ENCODE measurements around the gene ADGRL1. TPM values are rescaled to one million over a fixed set of nuclear protein-coding genes. Genes with fewer than 3 reads are reported as not detected.
A peak's percentile ranks its signal among the peaks of the same experiment; 100 is the strongest.
"Not testable (repeated sequence)": the region's sequence is repeated elsewhere in the genome, so short reads cannot be mapped to it uniquely, and the experiment has no call there.

ADGRL1 gene
- total RNA-seq, 2 donors from 2014 or later: 70.8 to 82.6 TPM

GRCh38 chr19:14198384-14199376, 7.3 kb downstream of the ADGRL1 start:
- TF ChIP-seq CTCF (conservative IDR thresholded peaks at IDR 0.05): peak; percentile 52
- Histone ChIP-seq H3K9me3 (ENCODE audit: control insufficient read depth, low read length) (no peaks in the 10 kb centered on the region), H3K9ac (ENCODE audit: extremely low read depth, low read length, poor library complexity, severe bottlenecking) (no peak overlapping the region), H3K27ac (ENCODE audit: low read depth, low read length) (no peak overlapping the region), H3K36me3 (ENCODE audit: control insufficient read depth, insufficient read depth, low read length) (no peaks in the 10 kb centered on the region), H3K4me3 (ENCODE audit: low read length) (no peak overlapping the region), H3K4me1 (ENCODE audit: control insufficient read depth, insufficient read depth, low read length) (no peaks in the 10 kb centered on the region), H3K27me3 (ENCODE audit: control insufficient read depth, insufficient read depth, low read length, poor library complexity, severe bottlenecking) (no peaks in the 10 kb centered on the region)
- Mint-ChIP-seq H3K27ac (no peak overlapping the region), H3K36me3 (ENCODE audit: low read depth) (peaks cover 9% of the 10 kb centered on the region), H3K4me3 (no peak overlapping the region), H3K9me3 (no peaks in the 10 kb centered on the region), H3K4me1 (no peaks in the 10 kb centered on the region), H3K27me3 (ENCODE audit: insufficient read depth) (no peaks in the 10 kb centered on the region)
- WGBS, 2 experiments (ENCODE audit: insufficient coverage in 1 of 2, insufficient read length in 1 of 2): 88 to 91% methylated on average over 15 to 18 of the region's 18 CpGs
- DNase-seq: peak; percentile 60

- H3K9me3 ChIP-seq (ENCODE audit: control insufficient read depth, low read length): no peaks in the 10 kb centered on the region
- Mint-ChIP-seq H3K27me3 (ENCODE audit: insufficient read depth) (no peaks in the 10 kb centered on the region), H3K9me3 (no peaks in the 10 kb centered on the region), H3K4me3 (no peak overlapping the region), H3K36me3 (ENCODE audit: low read depth) (peaks cover 9% of the 10 kb centered on the region), H3K27ac (no peak overlapping the region), H3K4me1 (no peaks in the 10 kb centered on the region)
- DNase-seq: peak; percentile 24
- H3K4me1 ChIP-seq (ENCODE audit: control insufficient read depth, insufficient read depth, low read length): no peaks in the 10 kb centered on the region
- WGBS, 2 experiments (ENCODE audit: insufficient coverage in 1 of 2, insufficient read length in 1 of 2): 93 to 100% methylated on average over 1 to 5 of the region's 5 CpGs
- no peak overlapping the region for H3K27ac ChIP-seq (ENCODE audit: low read depth, low read length)
- TF ChIP-seq CTCF (conservative IDR thresholded peaks at IDR 0.05): no peak
- no peaks in the 10 kb centered on the region for H3K27me3 ChIP-seq (ENCODE audit: control insufficient read depth, insufficient read depth, low read length, poor library complexity, severe bottlenecking)
- no peak overlapping the region for H3K9ac ChIP-seq (ENCODE audit: extremely low read depth, low read length, poor library complexity, severe bottlenecking)
- no peaks in the 10 kb centered on the region for H3K36me3 ChIP-seq (ENCODE audit: control insufficient read depth, insufficient read depth, low read length)
- H3K4me3 ChIP-seq (ENCODE audit: low read length): no peak overlapping the region
Measured at GRCh38 chr19:14197882-14198281, 8.1 kb downstream of the ADGRL1 start.

GRCh38 chr19:14197288-14197687, 8.7 kb downstream of the ADGRL1 start:
- H3K9me3 ChIP-seq (ENCODE audit: control insufficient read depth, low read length); H3K4me3 Mint-ChIP-seq; H3K9ac ChIP-seq (ENCODE audit: extremely low read depth, low read length, poor library complexity, severe bottlenecking); H3K36me3 ChIP-seq (ENCODE audit: control insufficient read depth, insufficient read depth, low read length); H3K4me1 Mint-ChIP-seq; H3K27ac Mint-ChIP-seq; H3K4me3 ChIP-seq (ENCODE audit: low read length); H3K27me3 Mint-ChIP-seq (ENCODE audit: insufficient read depth); DNase-seq; H3K27ac ChIP-seq (ENCODE audit: low read depth, low read length); H3K4me1 ChIP-seq (ENCODE audit: control insufficient read depth, insufficient read depth, low read length); H3K36me3 Mint-ChIP-seq (ENCODE audit: low read depth); H3K9me3 Mint-ChIP-seq; H3K27me3 ChIP-seq (ENCODE audit: control insufficient read depth, insufficient read depth, low read length, poor library complexity, severe bottlenecking): not testable (repeated sequence)
- 85 to 89% methylated on average over 2 to 6 of the region's 7 CpGs for WGBS, 2 experiments (ENCODE audit: insufficient coverage in 1 of 2, insufficient read length in 1 of 2)

Measured in endodermal cell (in vitro differentiated cells).